TTC549 (cell line): Measurements from ENCODE around the gene UTP20.

Source experiments
- FAIRE-seq: peaks from 2 replicates; lab custom pipeline; 2012; peaks lifted over from hg19 to GRCh38; lab: Jason Lieb, UNC

The UTP20 gene

GRCh38 chr12:101280006-101280505, at the start of gene UTP20:
TSS of gene UTP20 (plus strand) at chr12:101280105. CDS start at chr12:101280283, 178 bp downstream.
- FAIRE-seq = peak; percentile 61

DNA sequence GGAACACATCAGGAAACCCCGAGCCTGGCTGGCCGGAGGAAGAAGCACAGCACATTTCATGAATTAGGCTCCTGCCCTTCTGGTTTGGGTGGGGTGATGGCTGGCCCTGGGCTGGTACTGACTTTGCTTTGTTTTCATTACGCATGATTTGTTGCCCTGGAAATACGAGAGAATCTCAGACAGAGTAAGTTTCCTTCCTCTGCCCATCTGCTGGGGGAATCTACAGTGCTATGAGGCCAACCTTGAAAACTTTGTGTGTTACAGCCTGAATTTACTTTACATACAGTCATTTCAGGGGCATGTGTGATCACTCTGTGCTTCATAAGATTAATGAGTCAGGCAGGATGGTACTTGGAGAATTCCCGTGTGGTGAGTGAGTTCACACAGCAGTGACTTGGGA, 49.4 kb upstream of the UTP20 start:
- no peak for FAIRE-seq

DNA sequence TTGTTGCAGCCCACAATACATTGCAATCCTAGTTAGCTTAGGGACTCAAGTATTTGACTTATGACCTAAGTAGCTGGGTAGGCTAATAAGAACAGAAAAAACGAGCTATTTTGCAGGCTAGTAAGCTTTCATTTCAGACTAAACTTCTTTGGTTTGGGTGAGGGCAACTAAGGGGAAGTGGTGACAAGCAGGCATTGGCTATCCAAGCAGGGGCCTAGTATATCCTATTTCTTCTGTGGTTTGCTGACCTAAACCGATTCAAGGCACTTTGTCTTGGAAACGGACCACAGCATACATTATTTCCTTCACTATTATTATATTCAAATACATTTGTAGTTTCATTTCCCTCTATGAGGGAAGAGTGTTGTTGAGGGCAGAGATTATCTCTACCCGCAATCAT, 48.3 kb upstream of the UTP20 start:
- FAIRE-seq = no peak

DNA sequence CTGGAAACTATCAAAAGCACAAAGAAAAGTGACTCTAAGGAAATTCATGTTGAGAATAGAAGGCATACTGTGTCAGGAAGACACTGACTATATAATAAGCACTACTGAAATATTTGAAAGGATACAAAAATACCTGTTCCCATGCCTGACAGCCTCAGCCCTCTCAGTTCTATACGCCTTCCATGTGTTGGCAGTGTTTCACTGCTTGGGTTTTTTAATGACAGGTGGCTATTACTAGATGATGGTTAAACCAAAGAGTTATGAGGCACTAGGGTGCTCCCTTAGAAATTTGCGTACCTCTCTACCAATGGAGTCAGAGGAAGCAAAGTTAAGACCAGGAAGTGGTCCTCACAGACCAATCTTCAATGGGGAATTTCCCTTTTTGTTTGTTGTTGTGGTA, 44.2 kb upstream of the UTP20 start:
- FAIRE-seq = no peak

DNA sequence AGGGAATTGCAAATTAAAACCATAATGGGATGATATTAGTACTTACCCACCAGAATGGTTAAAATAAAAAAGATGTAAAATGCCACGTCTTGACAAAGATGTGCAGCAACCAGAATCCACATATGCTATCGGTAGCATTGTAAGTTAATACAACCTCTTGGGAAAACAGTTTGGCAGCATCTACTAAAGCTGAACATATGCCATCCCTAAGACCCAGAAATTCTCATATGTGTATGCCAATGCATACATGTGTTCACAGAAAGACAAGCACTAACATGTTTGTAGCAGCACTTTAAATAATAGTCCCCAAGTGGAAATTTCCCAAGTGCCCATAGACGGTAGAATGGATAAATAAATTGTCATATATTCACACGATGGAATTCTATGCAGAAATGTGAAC, 41.6 kb upstream of the UTP20 start:
- no peak for FAIRE-seq

DNA sequence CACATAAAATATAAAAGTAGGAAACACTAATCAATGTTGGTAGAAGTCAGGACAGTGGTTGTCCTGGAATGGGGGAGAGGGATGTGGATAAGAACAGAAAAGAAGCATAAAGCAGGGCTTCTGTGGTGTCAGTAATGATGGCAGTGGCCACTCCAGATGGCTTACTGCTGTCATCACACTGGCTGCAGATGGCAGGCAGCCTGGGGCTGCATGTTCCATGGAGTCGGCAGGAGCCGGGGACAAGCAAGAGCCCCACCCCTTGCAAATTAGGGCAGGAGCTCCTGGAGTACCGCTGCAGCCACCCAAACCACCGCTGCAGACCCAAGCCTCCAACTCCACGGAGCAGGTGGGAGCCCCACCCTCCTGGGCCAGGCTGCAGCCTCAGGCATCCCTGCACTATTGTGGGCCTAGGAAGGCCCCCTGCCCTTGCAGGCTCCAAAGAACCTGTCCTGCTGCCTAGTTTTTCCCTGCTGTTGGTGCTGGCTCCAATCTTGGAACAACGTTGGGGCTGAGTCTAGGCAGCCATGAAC, 41.0 kb upstream of the UTP20 start:
- FAIRE-seq = no peak

DNA sequence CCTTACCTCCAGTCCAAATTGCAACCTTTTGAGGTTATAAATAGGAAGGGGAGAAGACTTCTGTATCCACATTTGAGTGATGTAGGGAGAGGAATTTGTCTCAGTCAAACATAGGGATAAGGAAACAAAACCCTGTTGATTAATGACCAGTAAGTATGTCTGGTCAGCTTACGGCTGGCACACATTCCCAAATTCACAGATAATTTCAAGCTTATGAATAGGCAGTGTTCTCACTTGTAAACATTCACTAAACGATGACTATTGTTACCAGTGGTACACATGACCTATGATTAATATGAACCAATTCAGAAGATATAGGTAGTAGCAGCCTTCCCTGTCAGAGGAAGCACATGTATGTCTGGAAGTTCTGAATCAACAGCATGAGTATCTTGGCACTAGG, 36.8 kb upstream of the UTP20 start:
- FAIRE-seq = no peak

DNA sequence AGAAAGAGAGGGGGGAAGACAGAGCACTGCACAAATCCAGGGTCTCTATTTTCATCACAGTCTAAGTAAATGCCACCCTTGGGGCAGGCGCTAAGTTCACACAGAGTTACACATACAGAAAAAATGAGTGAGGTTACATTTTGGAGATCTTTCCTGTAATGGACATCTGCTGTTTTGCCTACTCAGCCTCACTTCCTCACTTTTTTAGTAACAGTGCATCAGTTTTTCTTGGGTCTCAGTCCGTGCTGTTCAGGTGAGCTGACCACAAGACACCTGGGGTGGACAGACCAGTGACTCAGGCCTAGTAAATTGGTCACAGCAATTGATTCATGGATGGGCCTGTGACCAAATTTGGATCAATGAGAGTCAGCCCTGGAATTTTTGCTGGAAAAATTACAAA, 36.3 kb upstream of the UTP20 start:
- FAIRE-seq = no peak

DNA sequence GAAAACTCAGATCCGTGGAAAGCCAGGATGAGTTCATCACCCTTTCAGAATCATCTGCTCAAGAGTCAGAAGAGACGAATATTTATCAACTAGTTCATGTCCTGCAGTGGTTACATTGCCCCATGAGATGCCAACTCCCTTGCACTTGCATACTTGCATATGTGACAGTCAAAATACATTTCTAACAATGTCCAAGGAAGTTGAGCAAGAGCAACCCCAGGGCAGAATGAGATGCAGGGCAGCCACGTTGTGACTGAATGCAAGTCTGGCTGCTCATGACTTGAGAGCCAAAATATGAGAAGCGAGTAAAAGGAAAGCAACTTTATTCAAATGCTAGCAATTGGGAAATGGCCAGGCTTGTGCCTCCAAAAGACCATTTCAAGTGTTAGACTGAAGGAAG, 23.6 kb upstream of the UTP20 start:
- no peak for FAIRE-seq

DNA sequence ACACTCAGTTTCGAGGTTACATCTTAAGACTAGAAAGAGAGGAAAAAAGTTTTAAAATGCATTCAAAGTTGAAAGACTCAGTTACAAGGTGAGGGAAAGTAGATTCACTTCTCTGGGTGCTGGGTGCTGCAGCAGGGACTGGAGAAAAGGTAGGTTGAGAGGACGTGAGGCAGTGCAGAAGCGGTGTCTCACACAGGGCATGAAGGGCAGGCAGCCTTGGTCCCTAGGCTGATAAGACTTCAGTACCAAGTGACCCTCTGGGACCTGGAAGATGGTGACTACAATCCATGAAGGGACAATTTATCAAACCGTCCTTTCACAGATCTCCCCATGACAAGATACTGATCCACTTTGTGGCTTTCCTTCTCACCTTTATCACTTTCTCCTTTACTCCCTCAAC, 22.5 kb upstream of the UTP20 start:
- no peak for FAIRE-seq

GRCh38 chr12:101267111-101267510, 12.8 kb upstream of the UTP20 start:
- FAIRE-seq = no peak

- no peak for FAIRE-seq
Observed at GRCh38 chr12:101276433-101276832, 3.5 kb upstream of the UTP20 start.

GRCh38 chr12:101277443-101277842, 2.5 kb upstream of the UTP20 start:
- FAIRE-seq = no peak

DNA sequence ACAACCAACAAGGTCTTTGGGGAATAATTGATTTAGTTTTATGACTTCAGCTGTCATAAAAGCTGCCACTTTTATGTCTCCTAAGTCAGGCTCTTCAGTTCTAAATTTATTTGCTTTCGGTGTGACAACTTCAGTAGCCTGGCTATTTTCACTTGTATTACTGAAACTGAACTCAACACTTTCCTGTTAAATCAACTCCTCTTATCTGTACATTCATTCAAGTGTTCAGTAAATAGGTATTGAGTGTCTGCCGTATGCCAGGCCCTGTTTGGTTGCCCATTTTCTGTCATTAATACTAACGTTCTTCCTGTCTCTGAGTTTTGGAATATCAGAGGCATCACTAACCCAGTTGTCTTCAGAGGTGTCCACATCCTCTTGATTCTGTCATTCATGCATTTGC, 7.5 kb downstream of the UTP20 start:
- FAIRE-seq = no peak

GRCh38 chr12:101297661-101298060, 17.8 kb downstream of the UTP20 start:
- FAIRE-seq = no peak

GRCh38 chr12:101298426-101298825, 18.5 kb downstream of the UTP20 start:
- FAIRE-seq = no peak

DNA sequence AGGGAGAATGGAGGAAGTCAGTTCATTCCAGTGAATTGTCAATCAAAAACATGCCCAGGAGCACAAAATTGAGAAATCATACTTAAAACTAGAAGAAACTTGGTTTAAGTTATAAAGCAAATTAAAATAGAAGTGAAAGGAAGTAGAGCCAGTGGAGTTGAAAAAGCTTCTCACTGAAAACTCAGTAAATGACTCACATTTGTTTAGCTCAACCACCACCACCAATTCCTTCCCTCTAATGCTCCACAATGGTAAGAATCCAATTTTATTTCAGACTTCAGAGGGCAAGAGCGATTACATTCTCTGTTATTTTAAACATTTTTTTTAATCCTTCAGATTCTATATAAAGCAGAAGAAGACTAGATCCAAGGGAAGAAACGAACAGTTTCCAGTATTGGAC, 19.4 kb downstream of the UTP20 start:
- no peak for FAIRE-seq

- FAIRE-seq = no peak
Observed at GRCh38 chr12:101299931-101300330, 20.0 kb downstream of the UTP20 start.

- no peak for FAIRE-seq
Observed at GRCh38 chr12:101302741-101303140, 22.8 kb downstream of the UTP20 start.

DNA sequence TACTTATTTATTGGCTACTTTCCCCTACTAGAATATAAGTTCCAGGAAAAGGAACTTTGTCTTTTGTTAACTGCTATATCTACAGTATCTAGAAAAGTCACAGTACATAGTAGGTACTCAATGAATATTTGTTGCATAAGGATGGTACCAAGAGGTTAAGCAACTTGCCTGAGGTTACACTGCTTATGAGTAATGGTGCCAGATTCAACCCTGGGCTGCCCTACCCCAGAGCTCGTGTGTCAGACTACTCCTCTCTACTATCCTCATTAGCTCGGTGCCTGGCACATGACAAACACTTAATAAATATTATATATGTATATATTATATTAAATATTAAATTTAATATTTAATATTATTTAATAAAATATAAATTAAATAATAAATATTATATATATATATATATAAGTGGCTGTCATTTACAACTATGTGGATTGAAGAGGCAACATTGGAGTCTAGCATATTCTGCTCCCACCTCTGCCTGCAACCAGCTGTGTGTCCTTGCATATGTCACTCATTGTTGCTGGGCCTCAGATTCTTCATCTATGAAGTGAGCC, 25.4 kb downstream of the UTP20 start:
- no peak for FAIRE-seq

DNA sequence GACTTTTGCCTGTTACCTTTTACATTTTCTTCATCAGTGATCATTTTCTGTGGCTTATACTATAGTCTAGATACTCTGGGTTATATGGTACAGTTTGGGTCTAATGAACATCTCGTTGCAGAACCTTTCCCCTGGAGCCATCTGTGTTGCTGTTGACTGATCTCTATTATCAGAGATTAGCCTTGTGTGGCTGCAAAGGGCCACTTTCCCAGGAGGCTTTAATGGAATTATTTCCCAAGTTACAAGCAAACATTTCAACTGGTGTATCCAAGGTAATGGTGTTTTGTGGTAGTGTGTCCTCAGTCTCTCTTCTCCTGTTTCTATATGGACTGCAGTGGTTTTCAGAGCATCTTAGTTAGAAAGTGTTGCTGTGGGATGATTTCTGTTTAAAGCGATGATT, 25.9 kb downstream of the UTP20 start:
- no peak for FAIRE-seq

- no peak for FAIRE-seq
Observed at GRCh38 chr12:101322480-101322879, 42.6 kb downstream of the UTP20 start.

DNA sequence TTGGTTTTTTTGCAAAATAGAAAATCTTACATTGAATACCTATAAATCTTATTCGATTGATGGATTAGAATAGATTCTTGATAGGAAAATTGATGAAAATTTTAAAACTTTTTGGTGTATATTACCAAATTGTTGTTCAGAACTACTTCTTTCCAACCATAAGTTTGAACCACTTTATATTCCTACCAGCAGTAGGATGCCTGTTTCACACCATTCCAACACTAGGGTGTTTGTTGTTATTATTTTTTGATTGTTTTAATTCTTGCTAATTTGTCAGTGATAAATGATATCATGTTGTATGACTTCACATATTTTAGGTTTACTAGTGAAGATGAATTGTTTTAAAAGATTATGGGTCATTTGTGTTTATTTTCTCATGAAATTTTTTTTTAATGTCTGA, 43.4 kb downstream of the UTP20 start:
- FAIRE-seq = no peak

GRCh38 chr12:101325590-101325989, 45.7 kb downstream of the UTP20 start:
- FAIRE-seq = no peak

DNA sequence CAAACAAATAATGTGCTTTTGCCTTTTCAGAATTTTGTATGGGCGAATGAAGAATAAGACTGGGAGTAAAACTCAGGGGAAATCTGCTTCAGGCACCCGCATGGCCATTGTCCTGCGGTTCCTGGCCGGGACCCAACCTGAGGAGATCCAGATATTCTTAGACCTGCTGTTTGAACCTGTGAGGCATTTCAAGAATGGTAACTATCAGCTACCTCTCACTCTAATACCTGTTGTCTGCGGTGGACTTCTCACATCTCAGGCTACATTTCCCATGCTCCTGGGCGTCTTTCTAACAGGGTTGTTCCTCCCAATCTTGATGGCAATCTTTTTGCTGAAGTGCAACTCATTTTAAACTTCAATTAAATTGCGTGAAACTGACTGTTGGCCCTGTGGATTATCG, 47.1 kb downstream of the UTP20 start:
- no peak for FAIRE-seq
